WI38 (cell line): ENCODE data around the gene WARS2.

ENCODE experiments used
- H3K4me3 ChIP-seq: 2 replicates; pipeline ENCODE4 v1.5.1; 2011; ENCODE audit warnings: low read depth, mild to moderate bottlenecking, control low read depth, low read length
- CTCF ChIP-seq: IDR thresholded peaks from 2 replicates; pipeline ENCODE4 v1.5.1; 2012; ENCODE audit warnings: low read depth, mild to moderate bottlenecking, control low read depth, low read length

WARS2 gene

GRCh38 chr1:119052267-119052666, 88.2 kb downstream of the WARS2 start:
- no peak overlapping the region for H3K4me3 ChIP-seq
- TF ChIP-seq CTCF: no peak

GRCh38 chr1:119048624-119049404, 91.6 kb downstream of the WARS2 start:
- no peak for TF ChIP-seq CTCF
- no peak overlapping the region for H3K4me3 ChIP-seq

DNA sequence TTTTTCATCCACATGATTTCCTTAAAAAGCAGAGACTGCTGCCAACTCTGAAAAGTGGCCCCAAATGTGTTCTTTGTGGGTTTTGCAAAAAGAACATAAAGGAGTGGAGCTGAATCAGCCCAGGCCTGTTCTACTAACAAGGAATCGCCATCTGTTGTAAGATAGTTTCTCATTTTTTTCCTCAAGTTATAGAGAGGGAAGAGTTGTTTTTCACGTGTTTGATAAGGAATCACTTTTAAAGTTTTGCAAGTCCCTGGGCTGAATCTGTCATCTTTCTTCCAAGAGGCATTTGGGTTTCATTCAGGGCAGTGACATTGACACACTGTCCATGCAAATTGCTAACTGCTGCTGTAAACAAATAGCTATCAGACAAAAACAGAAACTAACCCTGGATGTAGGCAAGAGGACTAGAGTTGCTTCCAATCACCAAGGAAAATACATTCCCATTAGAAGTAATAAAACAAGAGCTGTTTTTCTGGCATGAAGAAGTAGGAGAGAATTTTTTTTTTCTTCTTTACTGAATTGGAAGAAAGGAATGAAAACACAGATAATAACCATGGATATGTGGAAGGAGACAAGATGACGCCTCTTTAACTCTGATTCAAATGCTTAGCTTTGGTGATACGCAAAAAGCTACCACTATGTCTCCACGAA, 93.5 kb downstream of the WARS2 start:
- H3K4me3 ChIP-seq: no peak overlapping the region
- TF ChIP-seq CTCF: no peak

GRCh38 chr1:119046429-119046784, 94.0 kb downstream of the WARS2 start:
- no peak for TF ChIP-seq CTCF
- H3K4me3 ChIP-seq: no peak overlapping the region

DNA sequence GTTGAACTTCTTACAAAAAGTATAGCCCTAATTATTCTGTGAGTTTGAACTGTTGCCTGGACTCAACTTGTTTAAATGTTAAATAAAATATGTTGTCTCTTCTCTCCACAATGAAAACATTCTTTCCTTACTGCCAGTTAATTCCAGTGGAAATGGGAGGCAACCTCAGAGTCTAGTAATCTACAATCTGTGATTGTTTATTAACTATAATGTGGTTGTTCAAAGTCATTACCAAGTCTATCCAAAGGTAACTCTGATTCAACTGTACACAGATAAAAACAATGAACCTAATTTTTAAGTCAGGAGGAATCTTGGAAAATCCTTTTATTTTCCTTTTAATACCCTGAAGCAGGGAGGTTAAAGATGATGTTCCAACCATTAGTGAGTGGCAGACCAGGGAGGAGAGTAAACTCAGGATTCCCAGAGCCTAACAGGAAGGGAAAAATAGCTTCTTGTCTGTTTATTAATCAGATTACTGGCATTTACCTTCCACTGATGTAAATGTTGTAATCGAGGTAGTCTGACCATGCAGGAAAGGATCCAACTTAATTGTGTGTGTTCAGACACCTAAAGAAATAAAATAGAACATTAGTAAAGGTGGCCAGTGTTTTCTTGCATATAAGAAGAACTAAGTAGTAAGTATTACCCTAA, 95.2 kb downstream of the WARS2 start:
- no peak for TF ChIP-seq CTCF
- no peak overlapping the region for H3K4me3 ChIP-seq

DNA sequence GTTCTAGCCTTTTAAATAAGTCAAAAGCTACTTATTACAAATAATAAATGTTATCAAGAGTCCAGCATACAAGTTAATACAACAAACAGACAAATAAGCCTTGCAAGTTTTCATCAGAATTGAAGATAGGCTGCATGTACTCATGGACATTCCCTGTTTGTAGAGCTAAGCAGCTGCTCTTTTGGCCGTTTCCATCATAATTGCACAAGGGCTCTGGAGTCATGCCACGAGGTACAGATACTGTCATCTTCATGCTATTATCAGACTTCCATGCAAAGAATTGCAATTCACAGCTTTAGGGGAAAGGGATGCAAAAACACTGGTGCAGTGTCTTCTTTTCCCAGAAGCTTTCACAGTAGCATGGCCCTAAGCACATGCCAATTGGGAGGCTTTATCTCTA, 99.5 kb downstream of the WARS2 start:
- no peak for TF ChIP-seq CTCF
- H3K4me3 ChIP-seq: no peak overlapping the region

DNA sequence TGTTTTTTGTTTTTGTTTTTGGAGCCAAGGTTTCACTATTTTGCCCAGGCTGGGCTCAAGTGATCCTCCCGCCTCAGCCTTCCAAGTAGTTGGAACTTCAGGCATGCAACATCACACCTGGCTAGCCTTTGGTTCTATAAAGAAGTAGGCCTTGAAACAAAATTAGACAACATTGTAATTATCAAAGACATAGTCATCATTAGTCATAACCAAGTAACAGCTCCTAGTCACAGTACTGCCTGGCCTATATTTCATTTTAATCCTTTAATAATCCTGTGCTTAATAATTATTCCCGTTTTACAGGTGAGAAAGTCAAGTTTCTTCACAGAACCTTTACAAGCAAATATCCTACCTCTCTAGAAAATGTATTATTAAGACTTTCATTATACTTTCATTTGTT, 100.0 kb downstream of the WARS2 start:
- no peak for TF ChIP-seq CTCF
- H3K4me3 ChIP-seq: no peak overlapping the region
